ENCODE results near the gene GPR176.

Gene GPR176

DNA sequence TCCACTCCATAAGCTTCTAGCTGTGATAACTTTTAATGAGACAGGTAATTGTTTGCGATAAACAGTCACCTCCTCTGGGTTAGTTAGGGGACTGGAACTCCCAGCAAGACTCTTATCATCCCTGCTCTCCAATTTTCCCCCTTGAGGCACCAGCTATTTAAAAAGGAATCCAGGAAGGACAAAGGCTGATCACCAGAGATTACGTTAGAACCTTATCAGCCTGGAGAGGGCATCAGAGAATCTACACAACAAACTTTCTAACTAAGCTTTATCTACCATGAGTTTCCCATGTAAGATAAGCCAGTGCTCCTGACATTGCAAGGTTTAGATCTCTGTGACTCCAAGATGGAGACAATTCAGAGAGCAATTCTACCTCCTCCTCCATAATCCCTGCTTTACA, 31.3 kb downstream of the GPR176 start:
- DNase-seq: no peak

DNA sequence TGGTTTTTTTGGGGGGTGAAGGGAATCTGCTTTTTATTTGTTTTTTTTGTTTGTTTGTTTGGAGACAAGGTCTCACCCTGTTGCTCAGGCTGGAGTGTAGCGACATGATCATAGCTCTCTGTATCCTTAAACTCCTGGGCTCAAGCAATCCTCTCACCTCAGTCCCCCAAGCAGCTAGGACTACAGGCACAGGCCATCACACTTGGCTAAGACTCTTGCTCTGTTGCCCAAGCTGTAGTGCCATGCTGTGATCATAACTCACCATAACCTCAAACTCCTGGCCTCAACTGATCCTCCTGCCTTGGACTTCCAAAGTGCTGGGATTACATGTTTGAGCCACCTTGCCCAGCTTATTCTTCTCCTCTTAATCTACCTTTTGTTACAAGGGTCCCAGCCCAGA, 31.8 kb downstream of the GPR176 start:
- DNase-seq: no peak

DNA sequence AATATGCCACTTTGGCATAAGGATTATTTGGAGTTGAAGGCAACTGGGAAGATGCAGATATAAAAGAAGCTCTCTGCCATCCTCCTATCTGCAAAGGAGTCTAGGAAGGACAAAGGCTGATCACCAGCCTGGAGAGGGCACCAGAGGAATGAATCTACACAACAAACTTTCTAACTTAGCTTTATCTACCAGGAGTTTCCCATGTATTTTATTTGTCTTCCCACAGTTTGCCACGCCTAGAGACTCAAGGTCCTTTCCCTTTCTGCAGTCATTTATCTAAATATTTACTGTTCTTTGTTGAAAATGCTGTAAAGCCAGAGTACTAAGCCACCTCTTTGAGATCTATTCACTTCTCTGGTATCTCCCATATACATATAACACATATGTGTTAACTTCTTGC, 32.2 kb downstream of the GPR176 start:
- DNase-seq: no peak

- DNase-seq: no peak
Observed at GRCh38 chr15:39887211-39887610, 32.9 kb downstream of the GPR176 start.

DNA sequence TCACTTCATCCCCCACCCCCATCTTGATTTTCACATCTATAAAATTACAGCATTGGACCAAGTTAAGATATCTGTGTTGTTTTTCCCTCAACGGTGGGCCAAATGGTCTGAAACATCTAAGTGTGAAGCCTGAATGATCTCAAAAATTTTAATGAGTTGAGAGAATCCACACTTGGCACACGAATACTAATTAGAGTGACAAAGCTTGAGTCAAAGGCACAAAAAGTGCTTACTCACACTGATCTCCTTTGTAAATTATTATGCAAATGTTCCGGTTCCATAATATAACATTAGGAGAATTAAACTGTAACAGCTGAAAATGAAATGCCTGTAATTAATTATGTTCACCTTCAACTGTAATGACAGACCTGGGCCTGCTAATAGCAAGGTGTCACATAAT, 33.6 kb downstream of the GPR176 start:
- DNase-seq: no peak

GRCh38 chr15:39885099-39885777, 34.8 kb downstream of the GPR176 start:
- DNase-seq: no peak

GRCh38 chr15:39884351-39884750, 35.7 kb downstream of the GPR176 start:
- DNase-seq: no peak

DNA sequence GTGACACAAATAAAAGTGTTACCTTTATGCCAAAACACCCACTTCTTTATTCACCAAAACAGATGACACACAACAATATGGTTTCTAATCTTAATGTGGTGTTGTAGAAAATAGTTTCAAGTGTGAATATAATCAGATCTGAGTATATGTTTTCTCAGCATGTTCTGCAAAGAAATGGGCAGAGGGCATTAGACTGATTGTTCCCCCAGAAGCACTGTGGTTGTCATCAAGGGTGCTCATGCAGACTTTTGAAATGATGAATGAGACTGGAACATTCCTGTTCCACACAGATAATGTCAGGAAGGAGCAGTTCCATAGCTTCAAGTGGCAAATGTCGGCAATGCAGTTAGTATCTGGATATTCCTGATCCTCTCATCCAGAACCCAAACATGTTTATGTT, 37.5 kb downstream of the GPR176 start:
- no peak for DNase-seq

DNA sequence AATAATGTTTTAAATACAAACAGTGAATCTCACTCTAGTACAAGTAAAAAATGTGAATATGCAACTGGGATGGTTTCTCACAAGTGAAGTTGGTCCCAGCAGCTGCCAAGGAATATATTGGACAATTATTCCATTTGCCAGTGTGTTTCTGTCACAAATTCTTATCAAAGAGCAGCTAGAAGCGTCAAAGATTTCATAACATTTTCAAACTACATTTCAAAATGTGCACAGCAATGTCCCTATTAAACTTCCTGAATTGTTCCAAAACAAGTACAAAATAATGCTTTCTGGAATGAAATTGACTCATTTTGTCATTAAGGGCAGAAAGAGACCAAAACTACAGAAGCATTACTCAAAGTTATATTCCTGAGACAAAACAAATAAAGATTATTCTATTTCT, 38.3 kb downstream of the GPR176 start:
- no peak for DNase-seq

DNA sequence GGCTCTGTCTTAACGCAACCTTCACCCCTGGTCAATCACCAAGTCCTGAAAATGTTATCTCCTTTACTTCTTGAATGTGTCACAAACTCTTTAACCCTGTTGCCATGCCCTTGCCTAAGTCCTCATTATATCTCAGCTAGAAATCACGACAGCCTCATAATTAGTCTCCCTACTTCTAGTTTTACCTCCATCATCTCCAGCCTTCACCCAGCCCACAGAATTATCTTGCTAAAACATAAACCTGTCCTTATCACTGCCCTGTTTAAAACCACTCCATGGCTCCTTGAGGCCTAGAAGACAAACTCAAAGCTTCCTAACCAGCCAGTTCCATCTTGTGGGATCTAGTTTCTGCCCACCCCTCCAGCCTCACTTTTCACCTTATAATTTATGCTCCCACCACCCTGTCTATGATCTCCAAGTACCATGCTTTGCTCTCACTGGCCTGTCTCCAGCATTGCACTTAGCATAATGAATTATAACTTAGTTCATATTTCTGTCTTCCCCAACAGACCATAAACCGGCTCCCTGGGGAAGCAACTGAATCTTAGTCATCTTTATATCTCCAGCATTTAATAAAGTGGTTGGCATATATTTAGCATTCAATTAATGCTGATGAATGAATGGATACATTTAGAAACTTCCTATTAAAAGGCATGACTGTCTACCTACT, 39.2 kb downstream of the GPR176 start:
- DNase-seq: no peak

- no peak for DNase-seq
Observed at GRCh38 chr15:39878406-39878785, 41.7 kb downstream of the GPR176 start.

GRCh38 chr15:39874890-39875549, 45.0 kb downstream of the GPR176 start:
- DNase-seq: no peak

- DNase-seq: no peak
Observed at GRCh38 chr15:39873978-39874377, 46.1 kb downstream of the GPR176 start.

DNA sequence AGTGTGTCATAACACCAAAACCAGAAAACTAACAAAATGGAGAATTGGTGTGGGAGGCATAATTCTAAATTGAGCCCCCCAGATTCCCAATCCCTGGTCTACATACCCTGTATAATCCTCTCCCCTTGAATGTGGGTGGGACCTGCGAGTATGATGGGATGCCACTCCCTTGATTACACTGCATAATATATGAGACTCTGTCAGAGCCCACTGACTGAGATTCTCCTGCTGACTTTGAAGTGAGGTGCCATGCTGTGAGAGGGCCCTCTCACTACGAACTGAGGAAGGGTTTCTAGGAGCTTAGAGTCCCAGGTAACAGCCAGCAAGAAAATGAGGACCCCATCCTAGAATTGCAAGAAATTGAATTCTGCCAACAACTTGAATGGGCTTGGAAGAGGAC, 49.5 kb downstream of the GPR176 start:
- no peak for DNase-seq

- no peak for DNase-seq
Observed at GRCh38 chr15:39869858-39870515, 50.1 kb downstream of the GPR176 start.

GRCh38 chr15:39869254-39869653, 50.8 kb downstream of the GPR176 start:
- DNase-seq: no peak

DNA sequence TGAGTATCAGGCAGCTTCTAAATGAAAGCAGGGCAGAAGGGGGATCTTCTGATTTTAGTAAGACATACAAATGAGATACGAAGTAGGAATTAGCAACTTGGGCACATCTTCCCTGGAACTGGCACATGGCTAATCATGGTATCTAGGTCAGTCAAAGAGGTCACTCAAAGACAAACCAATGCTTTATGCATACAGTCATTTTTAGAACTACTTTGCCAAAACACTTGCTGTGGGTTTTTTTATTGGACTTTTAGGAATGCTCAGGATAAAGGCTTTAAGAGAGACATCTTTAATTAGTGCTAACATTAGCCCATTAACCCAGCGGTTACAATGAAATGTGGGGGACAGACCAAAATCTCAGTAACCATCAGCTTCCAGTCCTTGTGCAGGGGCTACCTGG, 51.7 kb downstream of the GPR176 start:
- no peak for DNase-seq

DNA sequence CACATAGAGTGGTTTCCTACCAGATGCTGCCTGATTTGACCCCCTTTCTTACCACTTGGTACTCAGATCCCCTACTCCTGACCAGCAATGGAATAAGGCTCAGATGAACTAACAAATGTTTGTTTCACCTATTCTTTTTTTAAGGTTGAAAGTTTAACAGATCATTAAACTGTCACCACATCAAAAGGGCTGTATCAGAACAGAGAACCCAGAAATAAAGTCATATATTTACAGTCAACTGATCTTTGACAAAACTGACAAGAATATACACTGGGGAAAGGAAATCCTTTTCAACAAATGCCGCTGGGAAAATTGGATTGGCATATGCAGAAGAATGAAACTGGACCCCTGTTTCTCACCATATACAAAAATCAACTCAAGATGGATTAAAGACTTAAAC, 56.0 kb downstream of the GPR176 start:
- no peak for DNase-seq

DNA sequence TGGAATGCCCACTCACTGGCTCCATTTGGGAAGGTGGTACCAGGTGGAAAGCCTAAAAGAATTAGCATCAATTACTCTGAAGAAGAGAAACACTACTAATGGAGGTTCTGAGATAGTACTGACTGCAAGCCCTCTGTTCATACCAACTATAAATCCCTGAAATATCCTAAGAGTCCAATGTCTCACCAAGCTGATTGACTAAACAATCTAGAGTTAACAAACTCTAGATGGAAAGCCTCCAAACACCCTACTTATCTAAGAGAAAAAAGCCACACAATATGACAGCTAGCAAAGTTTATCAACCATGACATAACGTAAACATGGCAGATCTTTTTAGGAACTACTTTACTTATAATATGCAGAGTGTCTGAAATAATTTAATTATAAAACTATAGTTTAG, 59.2 kb downstream of the GPR176 start:
- no peak for DNase-seq

- DNase-seq: no peak
Observed at GRCh38 chr15:39860200-39860599, 59.9 kb downstream of the GPR176 start.

- no peak for DNase-seq
Observed at GRCh38 chr15:39859636-39860035, 60.4 kb downstream of the GPR176 start.

GRCh38 chr15:39857132-39857531, 62.9 kb downstream of the GPR176 start:
- DNase-seq: no peak

DNA sequence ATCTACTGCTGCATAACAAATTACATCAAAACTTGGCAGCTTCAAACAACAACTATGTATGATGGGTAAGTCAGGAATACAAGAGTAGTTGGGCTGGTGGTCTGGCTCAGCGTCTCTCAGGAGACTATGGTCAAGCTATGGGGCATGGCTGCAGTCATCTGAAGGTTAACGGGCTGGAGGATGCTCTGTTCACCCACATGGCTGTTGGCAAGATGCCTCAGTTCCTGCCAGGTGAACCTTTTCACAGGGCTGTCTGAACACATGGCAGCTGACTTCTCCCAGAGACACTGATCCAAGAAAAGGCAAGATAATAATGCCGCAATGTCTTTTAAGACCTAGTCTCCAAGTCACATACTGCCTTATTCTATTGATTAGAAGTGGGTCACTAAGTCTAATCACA, 63.7 kb downstream of the GPR176 start:
- DNase-seq: no peak

GRCh38 chr15:39855400-39855799, 64.7 kb downstream of the GPR176 start:
- DNase-seq: no peak

All from NK-92 treated with Interleukin-12 subunit alpha and Interleukin-12 subunit beta, amount 100 ng/mL, for 24 hours (cell line).